Endothelial cell of coronary artery (primary cell): ENCODE measurements around the gene TUBA1A. TPM values are rescaled to one million over a fixed set of nuclear protein-coding genes. Genes with fewer than 3 reads are reported as not detected.

Experiments
- total RNA-seq: library from RNA; depleted of rRNA; stranded (reverse); fragments of >200 nt; gene quantifications from 2 replicates; pipeline ENCODE4 v1.2.3, GENCODE V29; 2014

The TUBA1A gene
- total RNA-seq: 928 and 1,246 TPM in 2 replicates

GRCh38 chr12:49188916-49189367 is at the start of gene TUBA1A:
Gene TUBA1A, minus strand, starts transcription at chr12:49189080. Its CDS starts 101 bp downstream, at chr12:49188979.

Other genes starting within 250 kb of the TUBA1A start
- gene ARF3, start 231.6 kb downstream of the TUBA1A start, total RNA-seq: 37.4 and 38.4 TPM in 2 replicates
- 0.09 TPM in 1 of 2 replicates, not detected in the other for gene WNT10B, start 217.3 kb downstream of the TUBA1A start, total RNA-seq
- not detected in 2 replicates for gene WNT1, start 210.8 kb downstream of the TUBA1A start, total RNA-seq
- gene DDN, start 189.7 kb downstream of the TUBA1A start, total RNA-seq: 0.09 TPM in 2 replicates
- gene PRKAG1, start 170.3 kb downstream of the TUBA1A start, total RNA-seq: 45.0 and 48.8 TPM in 2 replicates
- 36.2 and 58.5 TPM in 2 replicates for gene KMT2D, start 128.3 kb downstream of the TUBA1A start, total RNA-seq
- gene RHEBL1, start 119.1 kb downstream of the TUBA1A start, total RNA-seq: 0.94 and 2.1 TPM in 2 replicates
- gene DHH, start 94.3 kb downstream of the TUBA1A start, total RNA-seq: 7.5 and 7.8 TPM in 2 replicates
- gene LMBR1L, start 78.2 kb downstream of the TUBA1A start, total RNA-seq: 73.7 and 107 TPM in 2 replicates
- gene TUBA1B, start 57.7 kb downstream of the TUBA1A start, total RNA-seq: 1,723 and 2,063 TPM in 2 replicates
- 234 and 342 TPM in 2 replicates for gene TUBA1C, start 76.0 kb upstream of the TUBA1A start, total RNA-seq
- gene PRPH, start 106.1 kb upstream of the TUBA1A start, total RNA-seq: 0.19 and 0.36 TPM in 2 replicates
- gene TROAP, start 134.2 kb upstream of the TUBA1A start, total RNA-seq: 3.5 and 10.7 TPM in 2 replicates
- gene C1QL4, start 148.1 kb upstream of the TUBA1A start, total RNA-seq: not detected in 2 replicates
- 0.27 and 2.0 TPM in 2 replicates for gene DNAJC22, start 157.8 kb upstream of the TUBA1A start, total RNA-seq
- gene SPATS2, start 178.4 kb upstream of the TUBA1A start, total RNA-seq: 40.1 and 46.0 TPM in 2 replicates